ENCODE results near the gene ATG7.
"Not testable (repeated sequence)": the region's sequence is repeated elsewhere in the genome, so short reads cannot be mapped to it uniquely, and the experiment has no call there.

Gene ATG7

GRCh38 chr3:11509173-11510000 lies 237.2 kb downstream of the ATG7 start:
- DNase-seq (ENCODE audit: insufficient read length, low spot score), result no peak
- no peak for FAIRE-seq
- TF ChIP-seq CTCF (IDR thresholded peaks at IDR 0.05; ENCODE audit: insufficient read depth, missing control alignments), result no peak

GRCh38 chr3:11510001-11510340 lies 237.8 kb downstream of the ATG7 start:
- DNase-seq (ENCODE audit: insufficient read length, low spot score) (no peak), FAIRE-seq (no peak)
- no peak for TF ChIP-seq CTCF (IDR thresholded peaks at IDR 0.05; ENCODE audit: insufficient read depth, missing control alignments)

GRCh38 chr3:11510356-11510755 lies 238.2 kb downstream of the ATG7 start:
- FAIRE-seq (no peak), DNase-seq (ENCODE audit: insufficient read length, low spot score) (no peak)
- TF ChIP-seq CTCF (IDR thresholded peaks at IDR 0.05; ENCODE audit: insufficient read depth, missing control alignments), result no peak

GRCh38 chr3:11511606-11512005 lies 239.4 kb downstream of the ATG7 start:
- not testable (repeated sequence) for DNase-seq (ENCODE audit: insufficient read length, low spot score); FAIRE-seq

GRCh38 chr3:11513125-11513816 lies 241.1 kb downstream of the ATG7 start:
- FAIRE-seq; DNase-seq (ENCODE audit: insufficient read length, low spot score): not testable (repeated sequence)

GRCh38 chr3:11513817-11514135 lies 241.6 kb downstream of the ATG7 start:
- FAIRE-seq (no peak), DNase-seq (ENCODE audit: insufficient read length, low spot score) (no peak)
- TF ChIP-seq CTCF (IDR thresholded peaks at IDR 0.05; ENCODE audit: insufficient read depth, missing control alignments), result no peak

GRCh38 chr3:11514191-11514821 lies 242.1 kb downstream of the ATG7 start:
- FAIRE-seq (no peak), DNase-seq (ENCODE audit: insufficient read length, low spot score) (no peak)
- TF ChIP-seq CTCF (IDR thresholded peaks at IDR 0.05; ENCODE audit: insufficient read depth, missing control alignments), result no peak

GRCh38 chr3:11517601-11518000 lies 245.4 kb downstream of the ATG7 start:
- FAIRE-seq (no peak), DNase-seq (ENCODE audit: insufficient read length, low spot score) (no peak)
- TF ChIP-seq CTCF (IDR thresholded peaks at IDR 0.05; ENCODE audit: insufficient read depth, missing control alignments), result no peak

Data from D721Med (cell line).